GM12864 (cell line): ENCODE measurements around the gene CLASP2.
"Not testable (repeated sequence)": the region's sequence is repeated elsewhere in the genome, so short reads cannot be mapped to it uniquely, and the experiment has no call there.

Experiments used
- DNase-seq: peaks from one replicate; pipeline ENCODE4 v3.0.0-alpha.2; 2011; ENCODE audit warnings: low read depth
- H3K4me3 ChIP-seq: 2 replicates; pipeline ENCODE4 v1.5.1; 2011; ENCODE audit warnings: mild to moderate bottlenecking, low read depth, low read length, control low read depth
- CTCF ChIP-seq: IDR thresholded peaks from 2 replicates; pipeline ENCODE4 v1.5.1; 2011; ENCODE audit warnings: low read depth, mild to moderate bottlenecking, moderate library complexity, low read length, control low read depth, inconsistent platforms; ENCODE audit errors: missing control alignments

The CLASP2 gene

GRCh38 chr3:33488683-33489082 lies 229.4 kb downstream of the CLASP2 start:
- no peak for DNase-seq
- TF ChIP-seq CTCF: no peak
- no peak overlapping the region for H3K4me3 ChIP-seq

GRCh38 chr3:33488246-33488645 lies 229.8 kb downstream of the CLASP2 start:
- no peak for TF ChIP-seq CTCF
- no peak overlapping the region for H3K4me3 ChIP-seq
- no peak for DNase-seq

GRCh38 chr3:33482111-33482521 lies 235.9 kb downstream of the CLASP2 start:
- H3K4me3 ChIP-seq: no peak overlapping the region
- DNase-seq: no peak
- no peak for TF ChIP-seq CTCF

- no peak for TF ChIP-seq CTCF
- no peak for DNase-seq
- H3K4me3 ChIP-seq: no peak overlapping the region
These were observed 243.2 kb downstream of the CLASP2 start for GRCh38 chr3:33474896-33475295.

- no peak for TF ChIP-seq CTCF
- DNase-seq: no peak
- H3K4me3 ChIP-seq: no peak overlapping the region
These were observed 244.2 kb downstream of the CLASP2 start for GRCh38 chr3:33473813-33474212.

- no peak overlapping the region for H3K4me3 ChIP-seq
- DNase-seq: no peak
- TF ChIP-seq CTCF: no peak
These were observed 250.3 kb downstream of the CLASP2 start for GRCh38 chr3:33467786-33468185.

- H3K4me3 ChIP-seq: no peak overlapping the region
- no peak for TF ChIP-seq CTCF
- no peak for DNase-seq
These were observed 257.0 kb downstream of the CLASP2 start for GRCh38 chr3:33461097-33461496.

GRCh38 chr3:33459577-33459976 lies 258.5 kb downstream of the CLASP2 start:
- H3K4me3 ChIP-seq, DNase-seq: not testable (repeated sequence)
